HG02571 (cell line): ENCODE data around the gene KSR1.

Experiments
- ATAC-seq: cut with Tn5 transposase; IDR thresholded peaks from one replicate; pipeline ENCODE4 v1.9.1; 2021; ENCODE audit warnings: mild to moderate bottlenecking, moderate library complexity; ENCODE audit not compliant: unreplicated experiment

The KSR1 gene

DNA sequence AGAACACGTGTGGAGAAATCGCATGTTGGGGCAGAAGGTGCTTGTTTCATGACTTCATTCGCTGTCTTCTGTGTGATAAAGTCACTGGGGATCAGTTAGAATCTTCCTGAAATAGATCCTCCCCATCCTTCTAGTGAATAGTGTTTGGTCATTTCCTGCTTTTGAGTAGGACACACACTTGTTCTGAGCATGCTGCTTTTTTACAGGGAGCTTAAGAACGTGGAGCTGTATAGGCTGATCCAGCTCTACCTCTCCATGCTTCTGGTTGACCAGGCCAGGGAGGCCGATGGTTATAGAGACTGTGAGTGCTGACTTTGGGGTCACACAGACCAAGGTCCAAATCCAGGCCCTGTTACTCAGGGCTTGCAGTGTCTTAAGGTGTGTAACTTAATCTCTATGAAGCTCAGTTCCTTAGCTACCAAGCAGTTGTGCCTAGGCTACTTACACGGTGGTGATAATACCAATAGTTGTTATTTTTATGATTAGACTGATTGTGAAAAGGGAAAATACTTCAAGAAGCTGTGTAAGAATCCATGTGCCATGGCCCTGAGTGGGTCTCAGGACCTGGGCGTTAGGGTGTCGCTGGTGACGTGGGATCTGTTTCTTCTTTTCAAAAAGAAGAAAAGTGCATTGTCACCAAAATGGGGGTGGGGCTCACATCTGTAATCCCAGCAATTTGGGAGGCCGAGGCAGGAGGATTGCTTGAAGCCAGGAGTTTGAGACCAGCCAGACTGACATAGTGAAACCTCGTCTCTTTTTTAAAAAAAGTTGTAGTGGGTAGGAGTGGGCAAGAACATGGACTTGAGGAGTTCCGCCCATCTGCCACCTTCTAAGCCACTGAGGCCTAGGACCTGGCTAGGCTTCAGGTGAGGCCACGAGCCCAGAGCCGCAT is 110.7 kb downstream of the KSR1 start:
- no peak for ATAC-seq

GRCh38 chr17:27567563-27567859 is 111.3 kb downstream of the KSR1 start:
- no peak for ATAC-seq

- ATAC-seq, result no peak
Measured at GRCh38 chr17:27568216-27568615, 112.0 kb downstream of the KSR1 start.

DNA sequence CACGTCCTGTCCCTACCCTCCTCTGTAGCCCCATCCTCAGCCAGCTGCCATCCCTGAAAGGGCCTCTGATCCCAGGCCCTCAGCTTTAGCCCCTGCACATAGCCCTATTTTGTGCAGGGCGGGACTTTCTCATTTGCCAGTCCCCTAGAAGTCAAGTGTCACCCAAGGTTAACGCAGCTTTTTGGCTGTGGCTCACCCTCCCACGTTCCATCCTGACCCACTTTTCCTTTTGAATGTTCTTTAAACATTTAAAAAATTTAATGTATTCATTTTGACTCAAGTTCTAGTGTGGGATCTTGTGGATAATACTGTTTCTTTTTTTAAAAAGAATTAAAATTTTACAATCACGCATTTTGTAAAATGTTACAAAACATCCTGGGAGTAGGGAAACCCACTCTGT is 112.6 kb downstream of the KSR1 start:
- ATAC-seq, result no peak

DNA sequence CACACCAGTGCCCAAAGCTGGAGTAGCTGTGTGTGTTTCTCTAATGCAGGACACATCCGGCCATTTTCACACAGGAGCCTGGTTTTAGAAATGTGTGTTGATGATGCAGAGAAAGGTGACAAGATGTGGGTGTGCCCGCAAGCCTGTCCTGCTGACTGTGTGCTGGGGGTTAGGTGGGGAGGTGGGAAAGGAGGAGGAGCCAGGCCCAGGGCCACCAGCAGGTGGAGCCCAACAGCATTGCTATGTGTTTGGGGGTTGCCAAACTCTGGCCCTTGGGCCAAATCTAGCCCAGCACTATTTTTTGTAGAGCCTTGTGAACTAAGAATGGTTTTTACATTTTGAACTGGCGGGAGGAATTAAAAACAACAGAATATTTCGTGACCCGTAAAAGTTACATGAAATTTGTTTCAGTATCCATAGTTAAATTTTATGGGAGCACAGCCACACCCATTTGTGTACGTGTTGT is 113.0 kb downstream of the KSR1 start:
- ATAC-seq, result no peak

DNA sequence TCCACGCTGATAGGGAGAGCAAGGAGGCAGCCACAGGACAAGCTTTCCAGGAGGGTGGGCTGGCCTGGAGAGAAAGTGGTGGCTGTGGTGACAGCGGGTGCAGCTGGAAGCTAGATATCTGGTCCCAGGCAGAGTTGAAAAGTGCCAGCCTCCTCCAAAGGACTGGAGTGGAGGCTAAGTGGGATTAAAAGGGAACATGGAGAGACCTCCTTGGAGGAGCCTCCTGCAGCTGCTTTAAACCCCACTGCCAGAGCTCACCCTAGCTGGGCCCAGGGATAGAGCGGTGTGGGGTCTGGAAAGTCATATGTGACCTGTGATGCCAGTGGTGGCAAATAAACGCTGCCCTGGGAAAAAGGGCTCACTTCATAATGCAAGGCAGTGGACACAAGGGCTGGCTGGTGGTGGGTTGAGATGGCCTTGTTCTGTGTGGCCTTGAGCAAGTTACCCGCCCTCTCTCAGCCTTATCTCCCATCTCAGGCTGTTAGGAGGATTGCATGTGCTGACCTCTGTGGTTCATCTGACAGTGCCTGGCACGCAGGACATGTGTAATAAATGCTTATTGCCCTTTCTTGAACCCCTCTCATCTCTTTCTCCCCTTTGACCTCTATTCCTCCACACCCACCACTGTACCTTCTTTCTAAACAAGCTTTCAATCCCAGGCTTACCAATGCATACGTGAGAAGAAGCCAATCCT is 113.8 kb downstream of the KSR1 start:
- no peak for ATAC-seq

DNA sequence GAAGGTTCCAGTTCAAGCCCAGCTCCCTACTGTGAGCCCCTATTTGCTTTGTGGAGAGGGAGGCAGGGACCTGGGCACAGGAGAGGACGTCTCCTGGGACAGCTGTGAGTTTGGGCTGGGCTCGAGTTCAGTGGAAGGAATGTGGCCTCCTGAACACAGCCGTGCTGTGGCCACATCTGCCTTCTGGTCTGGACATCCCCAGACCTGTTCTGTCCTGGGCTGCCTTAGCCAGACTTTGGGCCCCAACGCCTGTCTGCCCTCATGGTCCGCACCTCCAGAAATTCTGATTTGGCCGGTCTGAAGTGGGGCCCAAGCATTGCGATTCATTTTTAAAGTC is 114.3 kb downstream of the KSR1 start:
- no peak for ATAC-seq

- ATAC-seq, result no peak
Measured at GRCh38 chr17:27571563-27572352, 115.5 kb downstream of the KSR1 start.

- ATAC-seq, result no peak
Measured at GRCh38 chr17:27572665-27573064, 116.4 kb downstream of the KSR1 start.

GRCh38 chr17:27573548-27573947 is 117.3 kb downstream of the KSR1 start:
- no peak for ATAC-seq

DNA sequence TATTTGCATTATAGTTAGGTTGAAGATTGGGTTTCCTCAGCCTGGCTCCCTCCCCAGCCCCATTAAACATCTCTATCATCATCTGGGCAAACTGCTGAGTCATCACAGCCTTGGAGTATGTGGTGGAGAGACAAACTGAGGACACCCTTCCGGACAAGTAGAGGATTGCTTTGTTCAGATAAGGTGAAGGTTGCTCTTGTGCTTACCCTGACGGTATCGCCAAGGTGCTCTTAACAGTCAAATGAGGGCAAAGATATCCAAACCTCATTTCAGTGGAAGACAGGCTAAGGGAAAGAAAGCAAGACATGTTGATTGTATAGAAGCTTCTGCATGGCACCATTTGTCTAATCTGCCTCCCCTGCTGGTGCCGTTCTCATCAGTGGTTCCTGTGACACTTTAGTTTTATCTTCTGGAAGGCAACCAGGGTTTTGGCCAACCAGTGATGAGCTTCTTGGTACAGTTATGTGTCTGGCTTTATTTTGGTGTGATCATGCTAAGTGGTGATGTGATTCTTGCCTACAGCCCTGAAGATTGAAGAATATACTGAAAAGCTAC is 117.8 kb downstream of the KSR1 start:
- ATAC-seq, result no peak

DNA sequence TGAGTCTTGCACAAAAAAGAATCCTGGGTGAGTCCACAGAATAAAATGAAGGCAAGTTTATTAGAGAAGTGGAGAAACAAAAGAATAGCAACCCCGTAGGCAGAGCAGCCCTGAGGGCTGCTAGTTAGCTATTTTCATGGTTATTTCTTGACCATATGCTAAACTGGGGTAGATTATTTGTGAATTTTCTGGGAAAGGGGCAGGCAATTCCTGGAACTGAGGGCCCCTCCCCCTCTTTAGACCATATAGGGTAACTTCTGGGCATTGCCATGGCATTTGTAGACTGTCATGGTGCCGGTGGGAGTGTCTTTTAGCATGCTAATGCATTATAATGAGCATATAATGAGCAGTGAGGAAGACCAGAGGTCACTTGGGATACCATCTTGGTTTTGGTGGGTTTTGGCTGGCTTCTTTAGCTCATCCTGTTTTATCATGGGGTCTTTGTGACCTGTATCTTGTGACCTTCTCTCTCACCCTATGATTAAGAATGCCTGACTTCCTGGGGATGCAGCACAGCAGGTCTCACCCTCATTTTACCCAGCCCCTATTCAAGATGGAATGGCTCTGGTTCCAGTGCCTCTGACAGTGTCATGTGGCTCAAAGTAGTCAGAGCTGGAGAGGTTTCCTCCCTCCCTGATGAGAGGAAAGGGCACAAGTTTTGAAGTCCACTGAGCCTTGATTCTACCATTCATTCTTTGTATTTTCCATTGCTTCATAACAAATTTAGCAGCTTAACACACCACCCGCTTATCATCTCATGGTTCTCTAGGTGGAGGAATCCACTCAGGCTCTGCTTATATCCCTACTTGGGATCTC is 119.1 kb downstream of the KSR1 start:
- ATAC-seq, result no peak

DNA sequence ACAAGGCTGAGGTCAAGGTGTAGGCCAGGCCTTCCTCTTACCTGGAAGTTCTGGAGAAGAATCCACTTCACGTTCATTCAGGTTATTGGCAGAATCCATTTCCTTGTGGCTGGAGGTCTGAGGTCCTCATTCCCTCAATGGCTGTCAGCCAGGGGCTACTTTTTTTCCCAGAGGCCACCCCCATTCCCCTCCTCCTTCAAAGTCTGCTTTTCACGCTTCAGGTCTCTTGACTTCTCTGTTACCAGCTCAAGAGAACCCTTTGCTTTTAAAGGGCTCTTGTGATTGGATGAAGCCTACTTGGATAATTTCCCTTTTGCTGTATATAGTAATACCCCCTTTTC is 119.6 kb downstream of the KSR1 start:
- no peak for ATAC-seq

- ATAC-seq, result no peak
Measured at GRCh38 chr17:27576477-27577083, 120.3 kb downstream of the KSR1 start.

- ATAC-seq, result no peak
Measured at GRCh38 chr17:27577121-27577761, 121.0 kb downstream of the KSR1 start.

DNA sequence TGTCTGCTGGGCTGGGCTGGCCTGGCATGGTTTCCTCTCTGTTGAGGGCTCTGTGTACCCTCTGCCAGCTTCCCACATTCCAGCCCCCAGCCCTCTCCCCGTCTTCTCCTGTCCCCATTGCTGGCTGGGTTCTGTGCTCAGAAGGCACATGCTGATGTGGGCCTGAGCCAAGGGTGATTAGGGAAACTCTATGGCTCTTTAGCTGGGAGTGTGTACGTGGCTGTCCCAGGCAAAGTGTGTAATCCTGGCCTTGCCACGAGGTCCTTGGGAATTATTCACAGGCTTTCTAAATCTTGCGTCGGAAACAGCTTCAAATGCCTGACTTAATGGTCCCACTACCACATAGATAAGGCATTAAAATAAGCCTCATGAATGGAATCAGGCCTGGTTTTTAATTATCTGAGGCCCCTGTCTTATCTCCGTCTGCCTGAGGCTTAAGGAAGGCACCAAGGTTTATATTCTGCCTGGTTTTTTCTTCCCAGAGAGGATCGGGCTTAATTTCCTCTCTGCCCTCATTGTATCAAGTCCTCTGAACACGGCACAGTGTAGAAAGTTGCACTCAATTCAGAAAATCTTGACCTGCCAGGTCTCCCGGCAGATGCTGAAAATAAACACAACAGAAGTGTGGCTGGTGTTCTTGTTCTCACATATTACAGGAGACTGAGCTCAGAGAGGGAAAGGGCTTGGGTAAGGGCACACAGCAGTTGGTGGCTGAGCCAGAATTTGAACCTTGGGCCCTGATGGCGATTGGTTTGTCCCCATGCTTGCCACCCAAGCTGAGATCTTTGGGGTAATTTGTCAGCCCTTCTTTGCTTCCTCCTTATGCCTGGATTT is 121.9 kb downstream of the KSR1 start:
- ATAC-seq, result peak; percentile 14

- peak; percentile 73 for ATAC-seq
Measured at GRCh38 chr17:27578718-27579085, 122.5 kb downstream of the KSR1 start.

GRCh38 chr17:27579304-27579703 is 123.1 kb downstream of the KSR1 start:
- ATAC-seq, result peak; percentile 20

DNA sequence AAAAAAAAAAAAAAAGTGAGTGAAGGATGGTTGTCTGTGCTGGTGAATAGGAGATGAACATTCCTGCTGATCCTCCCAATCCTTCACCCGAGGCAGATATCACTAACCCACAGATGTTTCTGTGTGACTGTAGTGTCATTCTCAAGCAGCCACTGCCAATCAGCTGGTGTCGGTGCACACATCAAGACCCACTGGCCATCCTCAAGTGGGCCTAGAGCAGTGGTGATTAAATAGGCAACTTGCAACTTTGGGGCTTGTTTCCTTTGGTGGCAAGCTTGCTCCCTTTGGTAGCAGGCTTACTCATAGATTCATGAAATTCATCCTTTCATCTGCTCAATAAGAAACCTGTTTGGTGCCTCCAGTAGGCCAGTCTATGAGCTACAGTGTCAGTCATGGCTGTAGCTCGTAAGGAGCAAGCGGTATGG is 123.7 kb downstream of the KSR1 start:
- no peak for ATAC-seq
